ENCODE measurements around the gene ATP2A3.
"Not testable (repeated sequence)": the region's sequence is repeated elsewhere in the genome, so short reads cannot be mapped to it uniquely, and the experiment has no call there.

Gene ATP2A3

GRCh38 chr17:3964203-3965117 lies at the start of gene ATP2A3:
Gene ATP2A3, minus strand, starts transcription at chr17:3964437. Its CDS starts 146 bp downstream, at chr17:3964291.
- DNase-seq = peak; percentile 55 to 57

GRCh38 chr17:4010754-4011153 lies 46.5 kb upstream of the ATP2A3 start:
- no peak for DNase-seq

GRCh38 chr17:4009186-4009785 lies 45.0 kb upstream of the ATP2A3 start:
- DNase-seq = no peak

- no peak for DNase-seq
Measured at GRCh38 chr17:4008441-4009185, 44.4 kb upstream of the ATP2A3 start.

- no peak for DNase-seq
Measured at GRCh38 chr17:4008082-4008435, 43.8 kb upstream of the ATP2A3 start.

- DNase-seq = no peak
Measured at GRCh38 chr17:4007346-4008081, 43.3 kb upstream of the ATP2A3 start.

- no peak for DNase-seq
Measured at GRCh38 chr17:4006745-4007211, 42.5 kb upstream of the ATP2A3 start.

GRCh38 chr17:4006165-4006589 lies 41.9 kb upstream of the ATP2A3 start:
- no peak for DNase-seq

GRCh38 chr17:4005296-4006164 lies 41.3 kb upstream of the ATP2A3 start:
- no peak for DNase-seq

- DNase-seq = peak; percentile 39 to 54
Measured at GRCh38 chr17:4004517-4005295, 40.5 kb upstream of the ATP2A3 start.

- DNase-seq = no peak
Measured at GRCh38 chr17:4003501-4004421, 39.5 kb upstream of the ATP2A3 start.

- no peak for DNase-seq
Measured at GRCh38 chr17:4003131-4003500, 38.9 kb upstream of the ATP2A3 start.

- no peak for DNase-seq
Measured at GRCh38 chr17:4001048-4001590, 36.9 kb upstream of the ATP2A3 start.

GRCh38 chr17:3998436-3998835 lies 34.2 kb upstream of the ATP2A3 start:
- DNase-seq = no peak

GRCh38 chr17:3995067-3995466 lies 30.8 kb upstream of the ATP2A3 start:
- no peak for DNase-seq

- no peak for DNase-seq
Measured at GRCh38 chr17:3994221-3994576, 30.0 kb upstream of the ATP2A3 start.

GRCh38 chr17:3993493-3994220 lies 29.4 kb upstream of the ATP2A3 start:
- DNase-seq = no peak

- DNase-seq = no peak
Measured at GRCh38 chr17:3992370-3992769, 28.1 kb upstream of the ATP2A3 start.

GRCh38 chr17:3991699-3992098 lies 27.5 kb upstream of the ATP2A3 start:
- not testable (repeated sequence) for DNase-seq

Measured in activated CD4-positive, alpha-beta T cell treated with anti-CD3 and anti-CD28 coated beads for 4 hours (primary cell).